Loucy (cell line): Measurements from ENCODE around the gene HBB.
A peak's percentile ranks its signal among the peaks of the same experiment; 100 is the strongest.

Experiments
- H2AFZ ChIP-seq: fragments of 200-600 bp; sonication (generic); 2 replicates; pipeline ENCODE4 v1.6.0; 2016; ENCODE audit warnings: antibody characterized with exemption, mild to moderate bottlenecking, low read length, moderate library complexity
- H3F3A ChIP-seq: fragments of 200-600 bp; 2 replicates; pipeline ENCODE4 v1.6.0; 2016; ENCODE audit warnings: antibody characterized with exemption, low read depth, mild to moderate bottlenecking
- H3K27me3 ChIP-seq: fragments of 200-600 bp; sonication (generic); 2 replicates; pipeline ENCODE4 v1.6.1; 2014; ENCODE audit warnings: low read length, mild to moderate bottlenecking; ENCODE audit not compliant: insufficient read depth, poor library complexity, severe bottlenecking
- H3K36me3 ChIP-seq: fragments of 200-600 bp; sonication (generic); 2 replicates; pipeline ENCODE4 v1.6.1; 2016; ENCODE audit warnings: low read length; ENCODE audit not compliant: insufficient read depth
- H3K4me1 ChIP-seq: fragments of 200-600 bp; sonication (generic); 2 replicates; pipeline ENCODE4 v1.5.1; 2014; ENCODE audit warnings: low read length, mild to moderate bottlenecking; ENCODE audit not compliant: insufficient read depth, poor library complexity, severe bottlenecking
- H3K4me2 ChIP-seq: fragments of 200-600 bp; sonication (generic); 2 replicates; pipeline ENCODE4 v1.6.0; 2014; ENCODE audit warnings: antibody characterized with exemption, low read length, low read depth, mild to moderate bottlenecking; ENCODE audit not compliant: poor library complexity, severe bottlenecking
- H3K4me3 ChIP-seq: fragments of 200-600 bp; sonication (generic); 2 replicates; pipeline ENCODE4 v1.5.1; 2014; ENCODE audit warnings: low read length, mild to moderate bottlenecking, mixed read lengths; ENCODE audit not compliant: poor library complexity, severe bottlenecking
- H3K79me2 ChIP-seq: fragments of 200-600 bp; sonication (generic); 2 replicates; pipeline ENCODE4 v1.6.1; 2014; ENCODE audit warnings: low read length; ENCODE audit not compliant: insufficient read depth
- H3K9ac ChIP-seq: fragments of 200-600 bp; sonication (generic); 2 replicates; pipeline ENCODE4 v1.6.0; 2014; ENCODE audit warnings: mild to moderate bottlenecking, low read depth, low read length, moderate library complexity; ENCODE audit not compliant: poor library complexity, severe bottlenecking
- H3K9me2 ChIP-seq: fragments of 200-600 bp; sonication (generic); replicated peaks from 2 replicates; pipeline ENCODE4 v1.6.1; 2016; ENCODE audit warnings: low read depth, low read length, mixed read lengths
- H3K9me3 ChIP-seq: fragments of 200-600 bp; sonication (generic); 2 replicates; pipeline ENCODE4 v1.6.1; 2014; ENCODE audit warnings: mild to moderate bottlenecking, antibody characterized with exemption, low read length, low read depth; ENCODE audit not compliant: insufficient read depth
- H4K20me1 ChIP-seq: fragments of 200-600 bp; sonication (generic); 2 replicates; pipeline ENCODE4 v1.6.0; 2014; ENCODE audit warnings: antibody characterized with exemption, low read length, mild to moderate bottlenecking; ENCODE audit not compliant: insufficient read depth, poor library complexity, severe bottlenecking
- CTCF ChIP-seq: fragments of 200-600 bp; sonication (generic); conservative IDR thresholded peaks from 2 replicates; pipeline ENCODE4 v1.5.1; 2014; ENCODE audit warnings: mild to moderate bottlenecking, antibody characterized with exemption, low read length
- EZH2phosphoT487 ChIP-seq: fragments of 200-600 bp; IDR thresholded peaks from 2 replicates; pipeline ENCODE4 v1.6.1; 2018; ENCODE audit warnings: antibody characterized with exemption, mild to moderate bottlenecking, moderate library complexity, borderline replicate concordance

Gene HBB

GRCh38 chr11:5234381-5234834 lies 7.5 kb upstream of the HBB start, which contains the start of gene HBD:
Gene HBD (minus strand): TSS chr11:5234483. CDS start chr11:5234433, 50 bp downstream.
- H2AFZ ChIP-seq: peak within 1 kb of the TSS; percentile 72; the same call in 1 of the 2 replicates
- peak within 1 kb of the TSS; percentile 68 for H3K4me2 ChIP-seq

GRCh38 chr11:5233307-5233706 lies 6.4 kb upstream of the HBB start:
- Histone ChIP-seq H3K4me1 (no peaks in the 10 kb centered on the region), H3K9me3 (no peaks in the 10 kb centered on the region), H3F3A (no peaks in the 10 kb centered on the region), H2AFZ (no peak overlapping the region), H3K9me2 (no peaks in the 10 kb centered on the region), H3K4me3 (no peak overlapping the region), H3K27me3 (no peaks in the 10 kb centered on the region), H3K36me3 (no peaks in the 10 kb centered on the region), H3K4me2 (no peak overlapping the region), H3K9ac (no peak overlapping the region), H3K79me2 (no peaks in the 10 kb centered on the region), H4K20me1 (no peaks in the 10 kb centered on the region)
- TF ChIP-seq CTCF (no peak), EZH2phosphoT487 (no peak)

More at GRCh38 chr11:5234381-5234834, 7.5 kb upstream of the HBB start, which contains the start of gene HBD:
- Histone ChIP-seq H3K4me3 (peak within 1 kb of the TSS; percentile 53), H3K27me3 (no peaks in the 10 kb centered on the region), H3K9ac (peak within 1 kb of the TSS; percentile 57), H4K20me1 (no peaks in the 10 kb centered on the region), H3K79me2 (no peaks in the 10 kb centered on the region), H3K9me3 (no peaks in the 10 kb centered on the region), H3F3A (no peaks in the 10 kb centered on the region), H3K36me3 (no peaks in the 10 kb centered on the region), H3K9me2 (no peaks in the 10 kb centered on the region), H3K4me1 (no peaks in the 10 kb centered on the region)
- TF ChIP-seq EZH2phosphoT487 (no peak), CTCF (no peak)

- no peaks in the 10 kb centered on the region for H3K4me1 ChIP-seq
- no peaks in the 10 kb centered on the region for H3K9me2 ChIP-seq
- no peaks in the 10 kb centered on the region for H3K79me2 ChIP-seq
- no peak overlapping the region for H3K9ac ChIP-seq
- no peaks in the 10 kb centered on the region for H3K36me3 ChIP-seq
- no peak overlapping the region for H2AFZ ChIP-seq
- no peaks in the 10 kb centered on the region for H3F3A ChIP-seq
- no peak for TF ChIP-seq EZH2phosphoT487
- TF ChIP-seq CTCF: no peak
- no peak overlapping the region for H3K4me3 ChIP-seq
- H4K20me1 ChIP-seq: no peaks in the 10 kb centered on the region
- H3K4me2 ChIP-seq: no peak overlapping the region
- no peaks in the 10 kb centered on the region for H3K27me3 ChIP-seq
- H3K9me3 ChIP-seq: no peaks in the 10 kb centered on the region
Measured at GRCh38 chr11:5232821-5233220, 6.0 kb upstream of the HBB start.
